ENCODE measurements around the gene PYGB.
"Not testable (repeated sequence)": the region's sequence is repeated elsewhere in the genome, so short reads cannot be mapped to it uniquely, and the experiment has no call there.

Gene PYGB

GRCh38 chr20:25310268-25310920 is 62.5 kb downstream of the PYGB start:
- DNase-seq (ENCODE audit: low read depth in 1 of 2, low spot score in 1 of 2): peak in 1 of 2 donors; percentile 9

GRCh38 chr20:25310921-25311728 is 63.2 kb downstream of the PYGB start:
- DNase-seq (ENCODE audit: low read depth in 1 of 2, low spot score in 1 of 2): no peak

- DNase-seq (ENCODE audit: low read depth in 1 of 2, low spot score in 1 of 2): not testable (repeated sequence)
These were observed 64.8 kb downstream of the PYGB start for GRCh38 chr20:25312716-25313115.

GRCh38 chr20:25313593-25313992 is 65.7 kb downstream of the PYGB start:
- no peak for DNase-seq (ENCODE audit: low read depth in 1 of 2, low spot score in 1 of 2)

GRCh38 chr20:25314497-25315417 is 66.9 kb downstream of the PYGB start:
- no peak for DNase-seq (ENCODE audit: low read depth in 1 of 2, low spot score in 1 of 2)

- no peak for DNase-seq (ENCODE audit: low read depth in 1 of 2, low spot score in 1 of 2)
These were observed 67.7 kb downstream of the PYGB start for GRCh38 chr20:25315418-25316210.

GRCh38 chr20:25316506-25317190 is 68.8 kb downstream of the PYGB start:
- no peak for DNase-seq (ENCODE audit: low read depth in 1 of 2, low spot score in 1 of 2)

- DNase-seq (ENCODE audit: low read depth in 1 of 2, low spot score in 1 of 2): no peak
These were observed 69.6 kb downstream of the PYGB start for GRCh38 chr20:25317351-25318075.

GRCh38 chr20:25318471-25319240 is 70.8 kb downstream of the PYGB start:
- DNase-seq (ENCODE audit: low read depth in 1 of 2, low spot score in 1 of 2): no peak

- no peak for DNase-seq (ENCODE audit: low read depth in 1 of 2, low spot score in 1 of 2)
These were observed 71.6 kb downstream of the PYGB start for GRCh38 chr20:25319241-25320034.

- DNase-seq (ENCODE audit: low read depth in 1 of 2, low spot score in 1 of 2): no peak
These were observed 72.3 kb downstream of the PYGB start for GRCh38 chr20:25320035-25320800.

- no peak for DNase-seq (ENCODE audit: low read depth in 1 of 2, low spot score in 1 of 2)
These were observed 73.5 kb downstream of the PYGB start for GRCh38 chr20:25321262-25321831.

GRCh38 chr20:25321991-25322390 is 74.1 kb downstream of the PYGB start:
- no peak for DNase-seq (ENCODE audit: low read depth in 1 of 2, low spot score in 1 of 2)

- no peak for DNase-seq (ENCODE audit: low read depth in 1 of 2, low spot score in 1 of 2)
These were observed 75.8 kb downstream of the PYGB start for GRCh38 chr20:25323496-25324246.

GRCh38 chr20:25324412-25324811 is 76.5 kb downstream of the PYGB start:
- DNase-seq (ENCODE audit: low read depth in 1 of 2, low spot score in 1 of 2): no peak

- no peak for DNase-seq (ENCODE audit: low read depth in 1 of 2, low spot score in 1 of 2)
These were observed 77.2 kb downstream of the PYGB start for GRCh38 chr20:25325073-25325472.
